ENCODE measurements around the gene CFAP221. TPM values are rescaled to one million over a fixed set of nuclear protein-coding genes. Genes with fewer than 3 reads are reported as not detected.

Gene CFAP221
- total and polyA plus RNA-seq, 2 donors (not counting 3 experiments of a cell fraction or from before 2014, with no cell fraction given): 0.06 TPM; not detected in 1

GRCh38 chr2:119701352-119701751, 157.1 kb downstream of the CFAP221 start:
- Histone ChIP-seq H3K9me1 (replicated peaks; ENCODE audit: control insufficient read depth, extremely low read depth, insufficient read depth, low read length) (no peaks in the 10 kb centered on the region), H3K27me3 (ENCODE audit: control insufficient read depth in 2 of 2, insufficient read depth in 2 of 2, low read length in 2 of 2) (no peaks in the 10 kb centered on the region), H3K9ac (replicated peaks; ENCODE audit: extremely low read depth, insufficient read depth, low read length) (no peak overlapping the region), H3K4me1 (ENCODE audit: control insufficient read depth, extremely low read depth, insufficient read depth, low read length) (no peaks in the 10 kb centered on the region), H3K4me2 (ENCODE audit: insufficient read depth, low read length) (no peak overlapping the region), H2AFZ (ENCODE audit: low read depth, low read length) (no peak overlapping the region), H3K36me3 (ENCODE audit: control insufficient read depth in 2 of 2, extremely low read depth in 1 of 2, insufficient read depth in 2 of 2, low read length in 2 of 2) (no peaks in the 10 kb centered on the region), H3K4me3 (replicated peaks in 1 of 3; ENCODE audit: insufficient read depth in 1 of 3, low read depth in 1 of 3, low read length in 3 of 3) (no peak overlapping the region), H3K9me3 (replicated peaks; ENCODE audit: control insufficient read depth, insufficient read depth, low read length) (no peaks in the 10 kb centered on the region), H4K20me1 (replicated peaks; ENCODE audit: control insufficient read depth, extremely low read depth, insufficient read depth, low read length) (no peaks in the 10 kb centered on the region), H3K79me2 (ENCODE audit: control insufficient read depth, insufficient read depth, low read length) (no peaks in the 10 kb centered on the region), H3K27ac (ENCODE audit: insufficient read depth, low read depth, low read length) (no peak overlapping the region)
- DNase-seq (ENCODE audit: low read depth, low spot score): no peak
- intact Hi-C loops (cut with micrococcal nuclease): no loop called here
- TF ChIP-seq MAX (IDR thresholded peaks at IDR 0.05; ENCODE audit: insufficient read depth, insufficient read length) (no peak), POLR2A (IDR thresholded peaks at IDR 0.05; ENCODE audit: low read depth, low read length) (no peak), FOS (IDR thresholded peaks at IDR 0.05; ENCODE audit: borderline replicate concordance, insufficient read depth, low read length) (no peak), EZH2 (IDR thresholded peaks at IDR 0.05; ENCODE audit: borderline replicate concordance, low read depth, low read length, severe bottlenecking) (no peak), MYC (IDR thresholded peaks at IDR 0.05; ENCODE audit: low read depth, low read length) (no peak), GATA2 (IDR thresholded peaks at IDR 0.05; ENCODE audit: insufficient read depth, insufficient read length, low read depth, low read length) (no peak), JUN (IDR thresholded peaks at IDR 0.05; ENCODE audit: borderline replicate concordance, insufficient read depth, insufficient read length, low read depth) (no peak)
- dilution Hi-C loops (cut with MboI; ENCODE audit: extremely low pct_ligation_motif_present, low sequenced_read_pairs): no loop called here
- FAIRE-seq: no peak
- ChIA-PET POLR2A (no interaction called here), CTCF (interaction anchor here (1.0 to 7.7 kb wide), 7 partner anchors 22 to 474 kb away, joined by 3 to 111 read pairs (median 4); partner anchors contain the start of gene TMEM177)
- no TSS peak for BruUV-seq (replicated peaks)

- Histone ChIP-seq H2AFZ (ENCODE audit: low read depth, low read length) (no peak overlapping the region), H3K4me3 (replicated peaks in 1 of 3; ENCODE audit: insufficient read depth in 1 of 3, low read depth in 1 of 3, low read length in 3 of 3) (no peak overlapping the region), H3K27ac (ENCODE audit: insufficient read depth, low read depth, low read length) (no peak overlapping the region), H3K9me3 (replicated peaks; ENCODE audit: control insufficient read depth, insufficient read depth, low read length) (no peaks in the 10 kb centered on the region), H3K27me3 (ENCODE audit: control insufficient read depth in 2 of 2, insufficient read depth in 2 of 2, low read length in 2 of 2) (no peaks in the 10 kb centered on the region), H3K4me2 (ENCODE audit: insufficient read depth, low read length) (no peak overlapping the region), H3K4me1 (ENCODE audit: control insufficient read depth, extremely low read depth, insufficient read depth, low read length) (no peaks in the 10 kb centered on the region), H3K9ac (replicated peaks; ENCODE audit: extremely low read depth, insufficient read depth, low read length) (no peak overlapping the region), H4K20me1 (replicated peaks; ENCODE audit: control insufficient read depth, extremely low read depth, insufficient read depth, low read length) (no peaks in the 10 kb centered on the region), H3K36me3 (ENCODE audit: control insufficient read depth in 2 of 2, extremely low read depth in 1 of 2, insufficient read depth in 2 of 2, low read length in 2 of 2) (no peaks in the 10 kb centered on the region), H3K79me2 (ENCODE audit: control insufficient read depth, insufficient read depth, low read length) (no peaks in the 10 kb centered on the region), H3K9me1 (replicated peaks; ENCODE audit: control insufficient read depth, extremely low read depth, insufficient read depth, low read length) (no peaks in the 10 kb centered on the region)
- intact Hi-C loops (cut with micrococcal nuclease): loop anchor here (1.0 to 2.0 kb wide), 4 partner anchors 51 to 610 kb away; partner anchors contain the start of gene EPB41L5
- dilution Hi-C loops (cut with MboI; ENCODE audit: extremely low pct_ligation_motif_present, low sequenced_read_pairs): no loop called here
- CTCF ChIA-PET: interaction anchor here (0.7 to 7.7 kb wide), 37 partner anchors 9 to 610 kb away, joined by 3 to 111 read pairs (median 4); partner anchors contain the start of gene TMEM177
- TF ChIP-seq FOS (IDR thresholded peaks at IDR 0.05; ENCODE audit: borderline replicate concordance, insufficient read depth, low read length) (no peak), MYC (IDR thresholded peaks at IDR 0.05; ENCODE audit: low read depth, low read length) (no peak), GATA2 (IDR thresholded peaks at IDR 0.05; ENCODE audit: insufficient read depth, insufficient read length, low read depth, low read length) (no peak), MAX (IDR thresholded peaks at IDR 0.05; ENCODE audit: insufficient read depth, insufficient read length) (no peak), POLR2AphosphoS5 (IDR thresholded peaks at IDR 0.05; ENCODE audit: insufficient read depth, low read depth, low read length) (no peak), JUN (IDR thresholded peaks at IDR 0.05; ENCODE audit: borderline replicate concordance, insufficient read depth, insufficient read length, low read depth) (no peak), POLR2A (IDR thresholded peaks at IDR 0.05; ENCODE audit: low read depth, low read length) (no peak), EZH2 (IDR thresholded peaks at IDR 0.05; ENCODE audit: borderline replicate concordance, low read depth, low read length, severe bottlenecking) (no peak), CTCF (IDR thresholded peaks at IDR 0.05; ENCODE audit: extremely low read depth in 1 of 2, insufficient read depth in 1 of 2, low read depth in 1 of 2, low read length in 2 of 2) (no peak)
- no TSS peak for BruUV-seq (replicated peaks)
- no peak for FAIRE-seq
- DNase-seq (ENCODE audit: low read depth, low spot score): no peak
- POLR2A ChIA-PET: no interaction called here
Observed at GRCh38 chr2:119702203-119702917, 158.1 kb downstream of the CFAP221 start.

Measured in endothelial cell of umbilical vein (primary cell).